HG03457 (cell line): ENCODE measurements around the gene SMIM36.
"Not testable (repeated sequence)": the region's sequence is repeated elsewhere in the genome, so short reads cannot be mapped to it uniquely, and the experiment has no call there.

ENCODE experiments used
- ATAC-seq: cut with Tn5 transposase; IDR thresholded peaks from one replicate; pipeline ENCODE4 v1.9.1; 2021; ENCODE audit warnings: moderate number of reproducible peaks; ENCODE audit not compliant: unreplicated experiment

Gene SMIM36

DNA sequence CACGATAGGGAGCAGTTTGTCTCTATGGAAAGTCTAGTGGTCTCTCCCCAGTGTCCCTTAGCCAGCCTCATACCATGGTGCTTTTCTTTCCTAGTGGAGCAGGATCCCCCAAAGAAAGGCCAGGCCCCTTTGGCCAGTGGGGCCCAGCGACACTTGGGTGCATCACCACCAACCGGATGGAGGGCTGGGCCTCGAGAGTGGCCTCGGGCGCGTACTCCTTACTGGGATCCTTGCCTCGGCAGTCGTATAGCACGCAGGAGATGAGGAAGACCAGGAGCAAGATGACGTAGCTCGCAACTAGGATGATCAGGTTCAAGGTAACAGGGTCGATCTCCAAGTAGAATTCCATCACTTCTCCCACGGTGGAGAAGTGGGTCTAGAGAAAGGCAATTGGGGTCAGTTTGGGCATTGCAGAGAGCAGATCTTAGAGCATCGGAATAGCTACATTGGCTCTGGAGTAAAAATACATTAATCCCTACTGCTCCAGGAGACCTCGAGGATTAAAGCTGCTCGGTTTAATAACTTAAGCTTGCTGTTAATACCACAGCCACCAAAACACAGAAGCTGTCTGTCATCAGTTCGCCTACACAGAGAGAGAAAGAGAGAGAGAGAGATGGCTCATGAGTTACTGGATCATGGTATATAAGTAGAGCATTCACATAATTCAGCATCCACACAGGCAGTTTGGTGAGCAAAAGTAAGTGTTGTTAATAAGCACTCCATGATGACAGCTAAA is at the start of gene SMIM36:
TSS of gene SMIM36 (minus strand) at position 467 of the 736 bp plus-strand sequence.
- ATAC-seq: no peak

DNA sequence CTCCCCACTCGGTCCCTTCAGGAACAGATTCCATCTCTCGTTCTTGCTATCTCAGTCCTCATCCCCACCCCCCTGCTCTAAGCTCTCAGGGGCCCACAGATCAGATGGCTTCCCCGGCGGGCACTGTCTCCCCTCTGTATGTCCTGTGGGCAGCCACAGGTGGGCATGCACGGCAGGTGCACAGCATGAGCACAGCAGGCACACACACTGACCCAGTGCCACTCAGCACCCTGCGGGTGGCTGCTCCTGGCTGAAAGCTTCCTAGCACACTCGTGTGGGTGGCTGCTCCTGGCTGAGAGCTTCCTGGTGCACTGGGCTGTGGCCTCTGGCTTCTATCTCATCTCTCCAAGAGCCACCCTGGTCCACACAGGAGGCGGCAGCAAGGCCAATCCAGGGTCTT is 44.5 kb upstream of the SMIM36 start:
- no peak for ATAC-seq

DNA sequence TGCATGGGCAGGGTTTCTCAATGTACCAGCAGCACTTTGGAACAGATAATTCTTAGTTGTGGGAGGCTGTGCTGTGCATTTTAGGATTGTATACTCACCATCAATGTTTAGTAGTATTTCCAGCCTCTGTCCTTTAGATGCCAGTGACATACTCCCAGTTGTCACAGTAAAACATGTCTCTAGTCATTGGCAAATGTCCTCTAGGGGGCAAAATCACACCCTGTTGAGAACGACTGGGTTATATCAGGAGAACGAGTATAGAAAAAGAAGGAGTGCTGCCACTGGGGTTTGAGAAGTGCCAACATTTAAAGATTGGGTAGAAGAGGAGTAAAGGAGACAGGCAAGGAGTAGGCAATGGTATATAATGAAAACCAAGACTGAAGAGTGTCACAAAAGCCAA is 37.9 kb upstream of the SMIM36 start:
- ATAC-seq: no peak

DNA sequence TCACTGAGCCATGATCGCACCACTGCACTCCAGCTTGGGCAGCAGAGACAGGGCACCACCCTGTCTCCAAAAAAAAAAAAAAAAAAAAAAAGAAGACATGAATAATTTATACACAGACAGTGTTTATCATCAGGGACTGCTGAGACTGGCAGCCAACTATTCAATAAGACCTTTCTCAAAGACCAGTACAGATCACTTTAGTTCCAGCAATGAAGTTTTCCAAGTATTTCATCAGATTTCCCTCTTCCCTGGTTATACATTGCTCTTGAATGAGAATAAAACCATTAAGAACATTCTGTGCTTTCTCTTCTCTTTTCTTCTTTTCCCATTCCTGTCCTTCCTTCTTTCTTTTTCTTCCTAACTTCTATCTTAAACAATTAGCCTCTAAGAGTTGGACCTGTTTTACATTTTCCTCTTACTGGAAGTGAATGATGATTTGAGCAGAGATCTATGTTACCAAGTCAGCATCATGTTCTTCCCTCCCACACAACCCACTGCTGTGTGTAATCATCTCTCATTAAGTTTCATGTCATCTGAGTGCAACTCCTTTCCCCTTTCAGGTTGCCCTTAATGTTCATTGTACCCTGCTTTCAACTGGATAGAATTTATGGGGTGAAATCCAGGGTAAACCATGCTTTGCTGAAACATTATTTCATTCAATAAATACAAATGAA is 35.9 kb upstream of the SMIM36 start:
- no peak for ATAC-seq

DNA sequence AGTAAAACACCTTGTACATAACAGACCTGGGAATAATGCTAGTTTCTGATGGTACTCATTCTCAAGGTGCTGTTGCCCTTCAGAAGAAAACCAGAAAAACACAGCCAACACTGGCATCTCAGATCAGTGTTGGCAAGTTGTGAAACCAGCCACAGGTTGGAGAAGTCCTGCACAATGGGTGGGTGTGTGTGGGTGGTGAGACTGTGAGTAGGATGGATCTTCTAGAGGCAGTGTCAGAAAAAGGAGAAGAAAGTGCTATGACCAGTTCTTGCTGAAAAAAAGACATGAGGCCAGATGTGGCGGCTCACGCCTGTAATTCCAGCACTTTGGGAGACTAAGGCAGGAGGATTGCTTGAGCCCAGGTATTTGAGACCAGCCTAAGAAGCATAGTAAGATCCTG is 35.2 kb upstream of the SMIM36 start:
- no peak for ATAC-seq

DNA sequence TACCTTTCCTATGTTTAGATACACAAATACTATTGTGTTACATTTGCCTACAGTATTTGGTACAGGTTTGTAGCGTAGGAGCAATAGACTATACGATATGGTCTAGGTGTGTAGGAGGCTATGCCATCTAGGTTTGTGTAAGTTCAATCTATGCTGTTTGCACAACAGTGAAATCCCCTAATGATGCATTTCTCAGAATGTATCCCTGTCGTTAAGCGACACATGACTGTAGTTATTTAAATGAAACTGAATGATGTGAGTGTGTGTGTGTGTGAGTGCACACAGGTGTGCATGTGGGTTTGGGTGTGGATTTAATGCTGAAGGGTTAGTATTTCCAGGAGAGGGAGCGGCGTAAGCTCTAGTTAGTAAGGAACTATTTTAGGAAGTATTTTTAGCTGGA is 34.6 kb upstream of the SMIM36 start:
- no peak for ATAC-seq

DNA sequence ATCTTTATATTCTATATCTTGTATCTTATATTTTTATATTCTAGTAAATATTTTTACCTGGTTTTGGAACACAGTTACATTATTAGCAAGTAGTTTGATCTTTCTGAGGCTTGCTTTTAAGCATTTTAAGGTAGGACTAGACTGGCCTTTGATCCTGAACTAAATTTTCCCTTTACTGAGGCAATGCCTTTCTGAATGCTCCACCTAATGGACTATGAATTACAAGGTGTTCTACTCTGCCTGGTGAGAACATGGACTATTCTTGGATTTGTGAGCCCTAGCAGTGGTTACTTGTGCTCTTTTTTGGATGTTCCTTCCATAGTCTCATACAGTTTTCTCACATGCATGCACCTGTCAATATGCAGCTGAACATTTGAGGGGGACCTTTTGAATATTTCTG is 32.5 kb upstream of the SMIM36 start:
- no peak for ATAC-seq

DNA sequence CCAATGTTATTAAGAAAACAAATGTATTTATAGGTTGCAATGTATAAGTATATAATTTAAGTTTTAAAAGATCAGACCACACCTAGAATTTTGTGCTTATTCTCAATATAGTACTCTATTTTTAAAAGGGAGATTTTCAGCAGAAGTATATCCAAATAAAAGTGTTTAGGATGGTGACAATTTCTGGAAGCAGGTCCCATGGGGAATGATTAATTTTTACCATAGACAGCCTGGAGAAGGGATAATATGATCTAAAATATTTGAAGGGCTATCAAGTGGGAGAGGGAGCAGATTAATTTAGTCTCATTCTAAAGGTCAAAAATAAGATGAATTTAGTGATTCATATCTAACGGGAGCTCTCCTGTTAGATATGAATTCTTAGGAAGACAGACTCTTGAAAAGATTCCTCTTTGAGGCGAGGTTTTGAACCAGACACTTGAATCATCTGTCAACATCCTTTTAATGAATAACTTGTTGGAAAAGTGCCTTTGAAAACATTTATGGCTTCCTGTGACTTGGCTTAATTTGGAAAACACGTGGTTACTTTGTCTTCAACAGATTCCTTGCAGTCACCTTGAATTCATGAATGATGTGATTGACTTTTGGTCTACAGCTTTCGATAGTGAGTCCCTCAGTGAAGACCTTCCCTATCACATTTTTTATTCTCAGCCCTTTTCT is 29.3 kb upstream of the SMIM36 start:
- no peak for ATAC-seq

DNA sequence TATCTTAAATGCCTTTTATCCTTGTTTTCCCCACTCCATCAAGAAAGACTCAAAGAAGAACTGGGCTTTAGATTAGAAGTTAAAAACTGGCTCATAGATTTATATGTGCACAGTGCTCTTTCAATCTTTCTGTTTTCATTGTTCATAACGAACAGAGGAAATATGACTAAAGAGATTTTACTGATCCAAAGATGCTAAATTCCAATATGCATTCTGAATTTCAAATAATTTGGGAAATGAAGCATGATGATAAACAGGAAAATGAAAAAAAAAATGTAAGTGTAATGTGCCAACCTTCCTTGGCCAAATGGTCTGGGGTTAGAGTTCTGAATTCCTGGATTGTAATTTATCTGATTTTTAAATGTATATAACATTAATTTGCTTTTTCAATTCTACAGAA is 25.0 kb upstream of the SMIM36 start:
- ATAC-seq: no peak

DNA sequence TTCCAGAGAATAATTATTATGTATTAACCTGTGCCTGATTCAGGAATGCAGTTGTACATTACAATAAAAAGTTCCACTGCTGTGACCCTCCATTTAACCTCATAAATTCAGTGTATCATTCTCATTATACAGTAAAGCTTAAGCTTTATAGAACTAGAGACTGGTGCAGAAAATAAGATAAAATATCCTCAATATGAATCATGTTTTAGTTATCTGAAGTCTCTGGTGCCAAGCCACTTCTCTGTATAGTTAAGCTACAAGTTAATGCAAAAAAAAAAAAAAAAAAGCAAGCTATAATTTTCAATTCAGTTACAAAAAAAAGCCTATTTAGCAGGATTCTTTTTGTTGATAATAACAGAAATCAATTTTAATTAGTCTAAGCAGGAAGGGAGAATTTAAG is 22.4 kb upstream of the SMIM36 start:
- no peak for ATAC-seq

DNA sequence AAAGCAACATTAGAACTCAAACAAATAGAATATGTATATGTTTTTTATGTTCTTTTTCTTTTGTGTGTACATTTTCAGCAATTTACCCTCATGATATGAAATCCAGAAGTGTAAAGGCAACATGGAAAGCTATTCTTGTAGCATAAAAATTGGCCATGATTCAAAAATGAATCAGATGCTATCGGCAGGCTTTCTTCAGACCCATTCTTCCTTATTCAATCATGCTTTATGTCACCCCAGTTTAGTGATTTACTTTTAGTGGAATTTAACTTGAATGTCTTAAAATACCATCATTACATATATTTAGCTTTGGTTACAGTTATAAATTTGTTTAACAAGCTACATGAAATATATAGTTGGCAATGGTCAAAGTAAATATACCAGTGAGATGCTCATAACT is 21.4 kb upstream of the SMIM36 start:
- ATAC-seq: no peak

DNA sequence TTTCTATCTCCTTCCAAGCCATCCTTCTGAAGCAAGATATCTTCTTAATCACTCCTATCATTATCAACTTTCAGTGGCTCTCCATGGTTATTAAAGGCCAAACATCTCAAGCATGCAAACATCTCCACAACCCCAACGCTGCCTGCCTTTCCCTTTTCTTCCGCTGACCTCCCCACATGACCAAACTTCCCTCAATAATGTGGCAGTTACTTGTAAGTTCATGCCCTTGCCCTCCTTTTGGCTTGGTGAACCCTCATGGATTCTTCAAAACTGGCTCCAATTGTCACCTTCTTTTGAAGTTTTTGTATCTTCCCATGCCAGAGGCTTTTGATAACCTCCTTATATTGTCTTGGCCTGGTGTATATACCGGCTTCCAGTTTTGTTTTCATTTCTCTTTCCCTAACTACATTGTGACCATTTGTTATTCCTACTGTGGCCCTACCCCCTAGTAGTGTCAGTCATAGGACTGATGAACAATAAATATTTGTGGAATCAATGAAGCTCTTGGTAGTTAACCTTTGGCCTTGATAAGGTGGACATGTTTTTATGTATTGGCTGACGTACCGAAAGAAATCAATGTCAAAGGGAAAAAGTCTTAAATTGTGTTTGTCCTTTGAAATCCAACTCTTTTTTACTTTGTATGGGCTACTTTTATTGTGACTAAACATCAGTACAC is 19.9 kb upstream of the SMIM36 start:
- ATAC-seq: no peak

DNA sequence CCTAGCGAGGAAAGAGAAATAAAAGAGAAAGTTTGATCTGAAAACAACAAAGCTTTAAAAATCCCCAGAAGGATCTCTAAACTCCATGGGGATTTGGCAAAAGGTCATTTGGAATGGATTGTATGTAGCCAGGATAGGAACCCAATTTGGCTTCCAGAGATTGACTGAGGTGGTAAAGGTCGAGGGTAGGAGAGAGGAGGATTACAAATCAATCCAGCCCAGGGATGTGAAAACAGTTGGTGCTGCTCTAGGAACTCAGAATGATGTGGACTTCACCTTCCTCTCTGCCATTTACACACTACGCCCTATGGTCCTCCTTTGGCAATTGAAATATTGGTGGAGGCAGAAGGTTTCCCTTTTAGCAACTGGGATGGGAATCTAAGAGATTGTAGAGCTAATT is 18.8 kb upstream of the SMIM36 start:
- no peak for ATAC-seq

DNA sequence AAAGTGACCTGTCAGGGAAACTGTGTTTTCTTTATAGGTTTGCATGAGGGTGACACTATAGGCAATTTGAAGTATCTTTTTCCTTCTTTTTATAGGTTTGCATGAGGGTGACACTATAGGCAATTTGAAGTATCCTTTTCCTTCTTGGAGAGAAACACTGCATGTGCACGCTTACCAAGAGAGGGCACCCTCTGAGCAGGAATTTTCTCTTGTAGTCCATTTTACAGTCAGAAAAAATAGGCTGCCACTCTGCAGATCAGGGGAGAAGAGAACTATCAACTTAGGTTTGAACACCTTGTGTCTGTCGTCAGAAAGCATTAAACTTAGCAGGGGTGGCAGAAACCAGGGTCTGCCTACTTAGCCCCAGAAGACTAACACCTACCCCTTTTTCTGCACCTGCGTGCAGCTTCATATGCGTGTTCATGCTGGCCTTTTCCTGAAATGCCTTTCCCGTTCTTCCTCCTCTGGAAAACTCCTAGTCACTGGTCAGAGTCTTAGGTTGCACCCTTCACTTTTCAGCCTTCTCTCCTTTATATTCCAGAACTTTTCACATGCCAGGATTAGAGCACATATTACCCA is 16.4 kb upstream of the SMIM36 start:
- no peak for ATAC-seq

DNA sequence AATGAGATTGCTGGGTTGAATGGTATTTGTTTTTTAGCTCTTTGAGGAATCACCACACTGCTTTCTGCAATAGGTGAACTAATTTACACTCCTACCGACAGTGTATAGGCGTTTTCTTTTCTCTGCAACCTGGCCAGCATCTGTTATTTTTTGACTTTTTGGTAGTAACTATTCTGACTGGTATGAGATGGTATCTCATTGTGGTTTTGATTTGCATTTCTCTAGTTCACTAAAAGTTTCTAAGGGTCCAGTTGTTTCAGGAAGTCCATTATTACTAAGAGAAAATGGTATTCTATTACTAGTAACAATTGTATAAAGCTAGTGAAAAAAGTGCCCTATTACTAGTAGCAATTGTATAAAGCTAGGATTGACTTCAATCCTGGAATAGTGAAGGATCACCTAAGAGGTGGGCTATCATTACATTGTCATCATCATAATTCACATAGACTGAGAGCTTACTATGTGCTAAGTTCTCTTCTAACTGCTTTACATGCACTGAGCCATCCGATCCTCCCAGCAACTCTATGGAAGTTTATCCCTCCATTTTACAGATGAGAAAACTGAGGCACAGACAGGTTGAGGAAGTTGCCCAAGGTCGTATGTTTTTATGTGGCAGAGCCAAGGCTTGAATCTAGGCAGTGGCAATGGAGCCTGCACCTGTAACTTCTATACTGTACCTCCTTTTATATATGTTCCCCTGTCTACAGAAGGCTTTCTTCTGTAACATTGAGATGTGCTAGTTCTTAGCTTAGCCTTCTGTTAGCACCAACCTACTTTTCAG is 13.4 kb upstream of the SMIM36 start:
- peak; percentile 75 for ATAC-seq

DNA sequence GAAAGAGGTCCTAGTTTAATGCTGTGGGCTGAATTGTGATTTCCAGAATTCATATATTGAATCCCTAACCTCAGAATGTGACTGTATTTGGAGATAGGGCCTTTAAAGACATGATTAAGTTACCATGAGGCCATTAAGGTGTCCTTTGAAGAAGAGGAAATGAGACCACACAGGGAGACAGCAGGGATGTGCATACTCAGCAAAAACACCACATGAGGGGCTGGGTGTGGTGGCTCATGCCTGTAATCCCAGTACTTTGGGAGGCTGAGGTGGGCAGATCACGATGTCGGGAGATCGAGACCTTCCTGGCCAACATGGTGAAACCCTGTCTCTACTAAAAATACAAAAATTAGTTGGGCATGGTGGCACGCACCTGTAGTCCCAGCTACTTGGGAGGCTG is 11.8 kb upstream of the SMIM36 start:
- ATAC-seq: not testable (repeated sequence)

DNA sequence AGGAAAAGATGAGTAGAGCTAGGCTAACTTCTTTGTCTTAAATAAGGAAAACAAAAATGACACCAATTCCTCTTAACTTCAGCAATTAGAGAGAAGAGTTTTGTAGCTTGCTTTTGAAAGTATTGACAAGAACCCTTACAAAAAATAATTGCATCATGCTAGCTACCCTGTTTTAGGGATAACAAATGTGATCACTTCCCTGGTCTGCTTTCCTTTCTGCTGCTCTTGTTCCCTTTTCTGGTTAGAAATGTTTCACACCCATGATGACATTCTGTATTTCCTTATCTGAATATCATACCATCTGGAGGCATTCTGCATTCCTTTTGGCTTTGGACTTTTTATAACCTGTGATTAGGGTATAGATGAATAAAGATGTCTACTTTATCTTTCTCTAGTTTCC is 9.9 kb upstream of the SMIM36 start:
- no peak for ATAC-seq

DNA sequence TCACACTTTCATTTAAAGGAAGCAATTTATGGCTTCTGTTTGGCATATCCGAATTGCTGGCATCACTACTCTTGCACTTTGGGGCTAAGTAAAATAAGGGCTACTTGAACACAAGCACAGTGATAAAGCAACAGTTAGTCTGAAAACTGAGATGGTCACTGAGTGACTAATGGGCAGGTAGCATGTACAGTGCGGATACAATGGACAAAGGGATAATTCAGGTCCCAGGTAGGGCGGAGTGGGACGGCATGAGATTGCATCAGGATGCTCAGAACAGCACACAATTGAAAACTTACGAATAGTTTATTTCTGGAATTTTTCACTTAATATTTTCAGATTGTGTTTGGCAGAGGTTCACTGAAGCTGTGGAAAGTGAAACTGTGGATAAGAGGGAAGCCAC is 9.2 kb upstream of the SMIM36 start:
- no peak for ATAC-seq

DNA sequence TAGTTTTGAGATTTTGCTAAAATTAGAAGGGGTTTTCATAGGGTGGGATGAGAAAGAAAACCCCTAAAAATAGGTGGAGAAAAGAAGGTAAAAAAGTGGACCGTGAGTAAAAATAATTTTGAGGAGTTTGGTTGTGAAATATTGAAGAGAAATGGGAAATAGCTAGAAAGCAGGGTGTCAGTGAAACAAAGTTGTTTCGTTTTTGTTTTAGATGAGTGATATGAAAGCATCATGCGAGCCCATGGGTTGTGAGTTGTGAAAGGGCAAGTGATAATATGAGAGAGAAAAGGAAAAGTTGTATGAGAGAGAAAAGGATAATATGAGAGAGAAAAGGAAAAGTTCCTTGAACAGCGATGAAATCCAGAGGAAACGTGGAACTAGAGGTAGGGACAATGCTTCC is 7.3 kb upstream of the SMIM36 start:
- no peak for ATAC-seq

DNA sequence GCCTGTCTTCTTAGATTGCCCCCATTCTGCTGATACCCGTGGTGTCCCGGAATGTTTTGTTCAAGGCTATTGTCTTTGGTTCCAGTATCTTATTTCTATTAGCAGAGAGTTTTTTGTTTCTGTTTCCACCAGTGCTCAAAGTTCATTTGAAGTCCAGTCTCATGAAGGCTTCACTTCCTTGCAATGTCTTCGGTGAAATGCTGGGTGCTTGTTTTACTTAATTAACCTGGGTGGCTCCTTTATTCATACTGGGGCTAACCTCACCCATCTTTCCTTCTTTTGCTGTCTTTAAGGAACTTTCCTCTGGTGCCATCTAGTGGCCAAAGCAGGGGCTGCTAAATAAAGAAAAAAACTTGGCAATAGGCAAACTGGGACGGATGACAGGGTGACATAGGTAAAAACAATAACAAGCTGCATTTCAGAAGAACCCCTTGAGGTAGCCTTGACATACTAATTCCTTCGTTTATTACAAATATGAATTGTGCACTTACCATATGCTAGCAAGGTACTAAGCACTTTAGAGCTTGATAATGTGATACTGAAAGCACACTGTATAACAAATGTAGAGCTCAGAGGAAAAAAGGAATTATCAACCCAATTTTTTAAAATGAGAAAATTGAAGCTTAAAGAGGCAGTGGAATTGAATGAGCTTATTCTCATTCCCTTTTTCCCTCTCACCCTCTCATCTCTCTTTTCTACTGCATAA is 2.8 kb upstream of the SMIM36 start:
- ATAC-seq: peak; percentile 56
